HL-60 (cell line): ENCODE measurements around the gene PRKAR1B.
A peak's percentile ranks its signal among the peaks of the same experiment; 100 is the strongest.

Experiments
- DNase-seq, 2 experiments: peaks; one replicate each; pipeline ENCODE4 v3.0.0-alpha.2; 2010 to 2020; ENCODE audit warnings: low read depth in 1 of 2, low spot score in 1 of 2
- H3K27ac ChIP-seq: fragments of 250-450 bp; sonication (Bioruptor Pico); replicated peaks from 2 replicates; pipeline ENCODE4 v1.5.1; 2020; ENCODE audit warnings: mild to moderate bottlenecking, moderate library complexity
- H3K27me3 ChIP-seq: fragments of 250-450 bp; sonication (Bioruptor Pico); 2 replicates; pipeline ENCODE4 v1.5.1; 2021; ENCODE audit warnings: mild to moderate bottlenecking, moderate library complexity; ENCODE audit not compliant: insufficient read depth, poor library complexity, severe bottlenecking
- H3K4me3 ChIP-seq: replicated peaks from 2 replicates; pipeline ENCODE4 v1.5.1; 2011; ENCODE audit warnings: mild to moderate bottlenecking, control low read depth, low read length; ENCODE audit not compliant: insufficient read depth
- GABPA ChIP-seq: IDR thresholded peaks from 2 replicates; pipeline ENCODE4 v1.6.1; 2012; ENCODE audit warnings: low read depth
- POLR2AphosphoS5 ChIP-seq: IDR thresholded peaks from 2 replicates; pipeline ENCODE4 v1.6.1; 2012; ENCODE audit warnings: low read depth
- SPI1 ChIP-seq: IDR thresholded peaks from 2 replicates; pipeline ENCODE4 v1.6.1; 2012; ENCODE audit warnings: low read depth, mild to moderate bottlenecking, borderline replicate concordance
- TF ChIP-seq, protein P1 (sequence below): IDR thresholded peaks from one replicate; pipeline ENCODE4 v1.5.1; 2011; ENCODE audit warnings: low read length, control low read depth, inconsistent platforms; ENCODE audit not compliant: insufficient read depth
- TF ChIP-seq, protein P2 (sequence below): IDR thresholded peaks from 2 replicates; pipeline ENCODE4 v1.6.1; 2012; ENCODE audit warnings: low read depth; ENCODE audit not compliant: insufficient replicate concordance

The PRKAR1B gene

DNA sequence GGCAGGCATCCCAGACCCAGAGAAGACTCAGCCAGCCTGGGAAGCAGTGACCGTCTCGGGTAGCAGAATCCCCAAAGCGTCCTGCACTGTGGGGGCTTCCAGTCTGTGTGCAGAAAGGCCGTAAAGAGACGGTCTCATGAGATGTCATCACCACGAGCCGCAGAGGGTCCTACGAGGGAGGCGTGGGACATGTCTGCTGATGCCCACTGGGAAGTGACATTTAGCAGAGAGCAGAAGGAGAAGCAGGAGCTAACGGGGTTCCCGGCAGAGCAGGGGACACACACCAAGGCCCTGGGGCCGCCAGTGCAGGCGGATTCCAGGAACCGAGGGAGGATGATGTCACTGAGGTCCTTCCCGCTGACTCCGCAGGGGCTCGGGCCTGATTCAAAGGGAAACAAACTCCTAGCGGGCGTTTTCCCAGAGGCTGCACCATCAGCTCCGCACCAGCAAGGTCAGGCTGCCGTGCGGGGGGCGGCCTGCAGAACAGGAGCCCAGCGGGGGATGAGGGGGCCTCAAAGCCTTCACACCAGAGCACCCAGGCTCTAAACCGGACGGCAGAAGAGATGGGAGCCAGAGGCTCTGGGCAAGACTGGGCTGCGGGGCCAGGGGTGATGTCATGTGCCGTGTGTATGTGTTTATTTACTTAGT lies 122.1 kb downstream of the PRKAR1B start:
- no peak for DNase-seq
- TF ChIP-seq, protein P1, sequence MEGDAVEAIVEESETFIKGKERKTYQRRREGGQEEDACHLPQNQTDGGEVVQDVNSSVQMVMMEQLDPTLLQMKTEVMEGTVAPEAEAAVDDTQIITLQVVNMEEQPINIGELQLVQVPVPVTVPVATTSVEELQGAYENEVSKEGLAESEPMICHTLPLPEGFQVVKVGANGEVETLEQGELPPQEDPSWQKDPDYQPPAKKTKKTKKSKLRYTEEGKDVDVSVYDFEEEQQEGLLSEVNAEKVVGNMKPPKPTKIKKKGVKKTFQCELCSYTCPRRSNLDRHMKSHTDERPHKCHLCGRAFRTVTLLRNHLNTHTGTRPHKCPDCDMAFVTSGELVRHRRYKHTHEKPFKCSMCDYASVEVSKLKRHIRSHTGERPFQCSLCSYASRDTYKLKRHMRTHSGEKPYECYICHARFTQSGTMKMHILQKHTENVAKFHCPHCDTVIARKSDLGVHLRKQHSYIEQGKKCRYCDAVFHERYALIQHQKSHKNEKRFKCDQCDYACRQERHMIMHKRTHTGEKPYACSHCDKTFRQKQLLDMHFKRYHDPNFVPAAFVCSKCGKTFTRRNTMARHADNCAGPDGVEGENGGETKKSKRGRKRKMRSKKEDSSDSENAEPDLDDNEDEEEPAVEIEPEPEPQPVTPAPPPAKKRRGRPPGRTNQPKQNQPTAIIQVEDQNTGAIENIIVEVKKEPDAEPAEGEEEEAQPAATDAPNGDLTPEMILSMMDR, result no peak
- Histone ChIP-seq H3K27me3 (no peaks in the 10 kb centered on the region), H3K4me3 (no peak overlapping the region), H3K27ac (no peak overlapping the region)

DNA sequence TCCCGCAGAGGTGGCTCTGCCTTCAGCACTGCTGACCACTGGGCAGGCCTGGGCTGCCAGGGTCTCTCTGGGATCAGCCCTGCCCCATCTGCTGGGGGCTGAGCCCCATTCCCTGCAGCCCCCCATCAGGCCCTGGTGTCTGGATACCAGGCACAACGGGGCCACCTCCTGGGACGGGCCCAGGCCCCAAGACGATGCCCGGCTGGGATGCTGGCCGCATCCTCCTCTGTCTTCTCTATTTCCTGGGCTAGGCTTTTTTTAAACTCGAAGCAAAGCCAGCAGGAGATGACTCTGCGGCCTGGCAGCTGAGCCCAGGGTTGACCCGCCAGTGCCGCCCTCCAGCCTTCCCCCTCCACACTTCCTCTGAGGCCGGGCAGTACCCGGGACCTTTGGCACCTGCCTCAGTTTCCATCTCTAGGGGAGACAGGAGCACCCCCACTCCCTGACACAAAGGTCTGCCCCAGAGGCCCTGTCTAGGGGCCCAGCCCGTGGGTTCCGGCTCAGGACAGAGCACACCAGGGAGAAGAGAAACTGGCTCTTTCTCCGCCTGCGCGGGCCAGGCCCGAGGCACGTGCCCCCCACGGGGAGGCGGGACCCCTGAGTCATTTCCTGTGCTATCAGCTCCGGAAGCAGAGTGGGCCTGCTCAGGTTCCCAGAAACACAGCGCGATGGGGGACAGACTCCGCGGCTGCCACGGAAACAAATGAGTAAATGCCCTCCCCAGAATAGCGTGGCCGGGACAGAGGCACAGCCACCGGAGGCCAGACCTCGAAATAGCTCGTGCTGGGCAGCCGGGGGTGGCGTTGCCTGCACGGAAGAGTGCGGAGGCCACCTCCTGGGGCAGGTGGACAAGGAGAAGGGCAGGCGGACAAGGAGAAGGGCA lies 122.8 kb downstream of the PRKAR1B start:
- peak; percentile 23; the same call in 1 of the 2 replicates for TF ChIP-seq POLR2AphosphoS5
- TF ChIP-seq SPI1, result no peak
- TF ChIP-seq, protein P2, sequence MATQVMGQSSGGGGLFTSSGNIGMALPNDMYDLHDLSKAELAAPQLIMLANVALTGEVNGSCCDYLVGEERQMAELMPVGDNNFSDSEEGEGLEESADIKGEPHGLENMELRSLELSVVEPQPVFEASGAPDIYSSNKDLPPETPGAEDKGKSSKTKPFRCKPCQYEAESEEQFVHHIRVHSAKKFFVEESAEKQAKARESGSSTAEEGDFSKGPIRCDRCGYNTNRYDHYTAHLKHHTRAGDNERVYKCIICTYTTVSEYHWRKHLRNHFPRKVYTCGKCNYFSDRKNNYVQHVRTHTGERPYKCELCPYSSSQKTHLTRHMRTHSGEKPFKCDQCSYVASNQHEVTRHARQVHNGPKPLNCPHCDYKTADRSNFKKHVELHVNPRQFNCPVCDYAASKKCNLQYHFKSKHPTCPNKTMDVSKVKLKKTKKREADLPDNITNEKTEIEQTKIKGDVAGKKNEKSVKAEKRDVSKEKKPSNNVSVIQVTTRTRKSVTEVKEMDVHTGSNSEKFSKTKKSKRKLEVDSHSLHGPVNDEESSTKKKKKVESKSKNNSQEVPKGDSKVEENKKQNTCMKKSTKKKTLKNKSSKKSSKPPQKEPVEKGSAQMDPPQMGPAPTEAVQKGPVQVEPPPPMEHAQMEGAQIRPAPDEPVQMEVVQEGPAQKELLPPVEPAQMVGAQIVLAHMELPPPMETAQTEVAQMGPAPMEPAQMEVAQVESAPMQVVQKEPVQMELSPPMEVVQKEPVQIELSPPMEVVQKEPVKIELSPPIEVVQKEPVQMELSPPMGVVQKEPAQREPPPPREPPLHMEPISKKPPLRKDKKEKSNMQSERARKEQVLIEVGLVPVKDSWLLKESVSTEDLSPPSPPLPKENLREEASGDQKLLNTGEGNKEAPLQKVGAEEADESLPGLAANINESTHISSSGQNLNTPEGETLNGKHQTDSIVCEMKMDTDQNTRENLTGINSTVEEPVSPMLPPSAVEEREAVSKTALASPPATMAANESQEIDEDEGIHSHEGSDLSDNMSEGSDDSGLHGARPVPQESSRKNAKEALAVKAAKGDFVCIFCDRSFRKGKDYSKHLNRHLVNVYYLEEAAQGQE, result no peak
- no peak for TF ChIP-seq GABPA
- TF ChIP-seq, protein P1, result no peak
- peak overlapping the region; percentile 39 for H3K27ac ChIP-seq
- DNase-seq, result peak; percentile 35 to 60
- no peak overlapping the region for H3K4me3 ChIP-seq
- H3K27me3 ChIP-seq, result no peaks in the 10 kb centered on the region

DNA sequence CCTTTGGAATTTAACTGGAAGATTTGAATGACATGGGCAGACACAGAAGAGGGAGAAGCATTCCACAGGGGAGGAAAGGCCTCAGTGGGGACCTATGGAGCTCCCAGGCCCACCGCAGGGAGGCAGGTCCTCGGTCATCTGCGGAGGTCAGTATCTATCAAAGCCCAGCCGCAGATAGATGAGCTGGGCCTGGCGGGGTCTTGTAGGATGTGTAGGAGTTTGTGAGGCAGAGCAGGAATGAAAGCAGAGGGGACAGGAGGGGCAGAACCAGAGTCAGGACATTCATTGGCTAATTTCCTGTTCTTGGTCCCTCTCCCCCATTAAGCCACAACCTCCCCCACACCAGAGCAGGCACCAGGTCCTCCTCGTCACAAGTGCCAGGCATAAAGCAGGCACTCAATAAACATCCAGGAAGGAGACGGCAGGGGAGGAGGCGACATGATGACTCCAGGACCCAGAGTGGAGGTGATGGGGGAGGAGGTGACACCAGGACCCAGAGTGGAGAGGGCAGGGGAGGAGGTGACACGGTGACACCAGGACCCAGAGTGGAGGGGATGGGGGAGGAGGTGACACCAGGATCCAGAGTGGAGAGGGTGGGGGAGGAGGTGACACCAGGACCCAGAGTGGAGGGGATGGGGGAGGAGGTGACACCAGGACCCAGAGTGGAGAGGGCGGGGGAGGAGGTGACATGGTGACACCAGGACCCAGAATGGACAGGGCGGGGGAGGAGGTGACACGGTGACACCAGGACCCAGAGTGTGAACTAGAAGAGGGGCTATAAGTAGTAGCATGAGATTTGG lies 123.7 kb downstream of the PRKAR1B start:
- H3K27me3 ChIP-seq, result no peaks in the 10 kb centered on the region
- DNase-seq, result no peak
- TF ChIP-seq GABPA (no peak), POLR2AphosphoS5 (0 out of 2 replicates have a peak, but pooled peaks have one; percentile 32), SPI1 (no peak)
- TF ChIP-seq, protein P1, result no peak
- TF ChIP-seq, protein P2, result no peak
- no peak overlapping the region for H3K4me3 ChIP-seq
- H3K27ac ChIP-seq, result no peak overlapping the region
